Measurements from ENCODE around the gene GLE1. TPM values are rescaled to one million over a fixed set of nuclear protein-coding genes. Genes with fewer than 3 reads are reported as not detected.

GLE1 gene
- total RNA-seq, 1 donor from 2014 or later, result 19.6 TPM

GRCh38 chr9:128546504-128546903 lies 42.0 kb downstream of the GLE1 start:
- H3K27ac Mint-ChIP-seq, result no peak overlapping the region
- H3K9me3 Mint-ChIP-seq (ENCODE audit: low read depth), result no peaks in the 10 kb centered on the region
- peaks cover 8% of the 10 kb centered on the region for H3K27me3 Mint-ChIP-seq
- TF ChIP-seq, protein P1, sequence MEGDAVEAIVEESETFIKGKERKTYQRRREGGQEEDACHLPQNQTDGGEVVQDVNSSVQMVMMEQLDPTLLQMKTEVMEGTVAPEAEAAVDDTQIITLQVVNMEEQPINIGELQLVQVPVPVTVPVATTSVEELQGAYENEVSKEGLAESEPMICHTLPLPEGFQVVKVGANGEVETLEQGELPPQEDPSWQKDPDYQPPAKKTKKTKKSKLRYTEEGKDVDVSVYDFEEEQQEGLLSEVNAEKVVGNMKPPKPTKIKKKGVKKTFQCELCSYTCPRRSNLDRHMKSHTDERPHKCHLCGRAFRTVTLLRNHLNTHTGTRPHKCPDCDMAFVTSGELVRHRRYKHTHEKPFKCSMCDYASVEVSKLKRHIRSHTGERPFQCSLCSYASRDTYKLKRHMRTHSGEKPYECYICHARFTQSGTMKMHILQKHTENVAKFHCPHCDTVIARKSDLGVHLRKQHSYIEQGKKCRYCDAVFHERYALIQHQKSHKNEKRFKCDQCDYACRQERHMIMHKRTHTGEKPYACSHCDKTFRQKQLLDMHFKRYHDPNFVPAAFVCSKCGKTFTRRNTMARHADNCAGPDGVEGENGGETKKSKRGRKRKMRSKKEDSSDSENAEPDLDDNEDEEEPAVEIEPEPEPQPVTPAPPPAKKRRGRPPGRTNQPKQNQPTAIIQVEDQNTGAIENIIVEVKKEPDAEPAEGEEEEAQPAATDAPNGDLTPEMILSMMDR (IDR thresholded peaks at IDR 0.05; ENCODE audit: unreplicated experiment), result no peak
- no peak for DNase-seq (ENCODE audit: low spot score, unreplicated experiment)
- no peak overlapping the region for H3K4me3 Mint-ChIP-seq (ENCODE audit: low read depth)
- H3K4me1 Mint-ChIP-seq (ENCODE audit: low read depth), result no peaks in the 10 kb centered on the region
- peaks cover 8% of the 10 kb centered on the region for H3K36me3 Mint-ChIP-seq (ENCODE audit: insufficient read depth)

DNA sequence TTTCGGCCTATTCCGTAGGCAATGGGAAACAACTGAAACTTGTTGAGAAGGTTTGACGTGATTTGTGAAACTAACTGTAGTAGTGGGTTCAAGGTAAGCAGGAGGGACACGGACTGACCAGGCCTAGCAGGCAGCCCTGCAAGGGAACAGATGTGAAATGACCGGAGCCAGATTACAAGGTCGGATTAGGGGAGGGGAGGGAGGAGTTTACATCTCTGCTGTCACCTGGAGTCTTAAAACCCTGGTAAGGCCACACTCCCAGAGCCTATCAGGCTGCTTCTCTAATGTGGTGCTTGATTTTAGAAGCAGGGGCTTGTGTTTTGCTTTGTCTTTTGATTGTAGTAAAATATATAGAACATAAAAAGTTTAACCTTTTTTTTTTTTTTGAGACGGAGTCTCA lies 44.4 kb downstream of the GLE1 start:
- Mint-ChIP-seq H3K9me3 (ENCODE audit: low read depth) (no peaks in the 10 kb centered on the region), H3K4me3 (ENCODE audit: low read depth) (no peak overlapping the region), H3K27ac (no peak overlapping the region), H3K36me3 (ENCODE audit: insufficient read depth) (no peaks in the 10 kb centered on the region), H3K27me3 (peaks cover 8% of the 10 kb centered on the region), H3K4me1 (ENCODE audit: low read depth) (peaks cover 4% of the 10 kb centered on the region)
- TF ChIP-seq, protein P1 (IDR thresholded peaks at IDR 0.05; ENCODE audit: unreplicated experiment), result no peak
- no peak for DNase-seq (ENCODE audit: low spot score, unreplicated experiment)

GRCh38 chr9:128550226-128550625 lies 45.7 kb downstream of the GLE1 start:
- peaks cover 8% of the 10 kb centered on the region for H3K27me3 Mint-ChIP-seq
- TF ChIP-seq, protein P1 (IDR thresholded peaks at IDR 0.05; ENCODE audit: unreplicated experiment), result no peak
- DNase-seq (ENCODE audit: low spot score, unreplicated experiment), result no peak
- no peaks in the 10 kb centered on the region for H3K9me3 Mint-ChIP-seq (ENCODE audit: low read depth)
- H3K27ac Mint-ChIP-seq, result no peak overlapping the region
- H3K36me3 Mint-ChIP-seq (ENCODE audit: insufficient read depth), result no peaks in the 10 kb centered on the region
- H3K4me3 Mint-ChIP-seq (ENCODE audit: low read depth), result peak overlapping the region; percentile 20
- peaks cover 4% of the 10 kb centered on the region for H3K4me1 Mint-ChIP-seq (ENCODE audit: low read depth)

DNA sequence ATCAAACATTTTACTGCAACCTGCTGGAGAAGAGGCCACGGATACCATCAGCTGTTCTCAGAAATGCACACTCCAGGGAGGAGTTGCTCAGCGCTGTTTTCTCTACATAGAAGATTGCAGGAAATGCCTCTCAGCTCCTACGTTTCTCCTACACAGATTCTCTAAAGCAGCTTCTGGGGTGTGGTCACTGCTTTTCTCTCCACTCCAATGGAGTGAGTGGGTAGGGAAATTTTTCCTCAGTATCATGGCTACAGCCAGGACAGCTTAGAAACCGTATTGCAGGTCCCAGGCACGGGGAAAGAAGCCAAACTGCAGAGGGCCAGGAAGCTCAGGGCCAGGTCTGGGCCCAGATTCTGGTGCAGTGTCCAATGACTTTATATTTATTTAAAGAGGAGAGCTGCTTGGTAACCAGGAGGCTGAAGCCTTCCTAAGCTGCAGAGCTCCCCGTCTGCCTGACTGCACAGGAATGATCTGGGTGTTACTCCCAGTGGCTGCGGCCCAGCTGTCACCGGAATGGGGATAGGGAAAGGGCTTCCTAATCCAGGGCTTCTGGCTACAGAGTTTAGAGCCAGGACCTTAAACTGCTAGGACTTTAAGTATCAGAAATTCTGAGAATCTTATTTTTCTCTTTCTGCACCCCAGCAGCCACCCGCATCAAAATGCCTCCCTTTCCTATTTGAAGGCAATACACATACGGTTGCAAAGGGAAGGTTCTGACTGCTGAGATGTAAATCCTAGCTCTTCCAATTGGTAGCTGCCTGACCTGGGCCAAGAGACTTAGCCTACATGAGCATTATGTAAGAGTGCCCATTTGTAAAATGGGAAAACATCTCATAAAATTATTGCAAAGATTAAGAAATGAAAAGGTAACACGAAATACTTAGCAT lies 46.5 kb downstream of the GLE1 start:
- Mint-ChIP-seq H3K4me1 (ENCODE audit: low read depth) (peaks cover 4% of the 10 kb centered on the region), H3K9me3 (ENCODE audit: low read depth) (no peaks in the 10 kb centered on the region), H3K36me3 (ENCODE audit: insufficient read depth) (no peaks in the 10 kb centered on the region), H3K4me3 (ENCODE audit: low read depth) (no peak overlapping the region), H3K27ac (peak overlapping the region; percentile 89), H3K27me3 (peaks cover 8% of the 10 kb centered on the region)
- DNase-seq (ENCODE audit: low spot score, unreplicated experiment), result no peak
- TF ChIP-seq, protein P1 (IDR thresholded peaks at IDR 0.05; ENCODE audit: unreplicated experiment), result no peak

GRCh38 chr9:128551657-128552152 lies 47.2 kb downstream of the GLE1 start:
- peak overlapping the region; percentile 89 for H3K27ac Mint-ChIP-seq
- H3K9me3 Mint-ChIP-seq (ENCODE audit: low read depth), result no peaks in the 10 kb centered on the region
- H3K4me3 Mint-ChIP-seq (ENCODE audit: low read depth), result no peak overlapping the region
- H3K27me3 Mint-ChIP-seq, result peaks cover 8% of the 10 kb centered on the region
- peaks cover 6% of the 10 kb centered on the region for H3K4me1 Mint-ChIP-seq (ENCODE audit: low read depth)
- DNase-seq (ENCODE audit: low spot score, unreplicated experiment), result no peak
- H3K36me3 Mint-ChIP-seq (ENCODE audit: insufficient read depth), result no peaks in the 10 kb centered on the region
- TF ChIP-seq, protein P1 (IDR thresholded peaks at IDR 0.05; ENCODE audit: unreplicated experiment), result no peak

All from progenitor cell of endocrine pancreas (in vitro differentiated cells).